NB4 (cell line): ENCODE data around the gene IHH.

ENCODE experiments used
- POLR2A ChIP-seq: IDR thresholded peaks from 2 replicates; pipeline ENCODE4 v1.6.1; 2011; ENCODE audit warnings: mild to moderate bottlenecking; ENCODE audit not compliant: insufficient read length; ENCODE audit errors: extremely low read depth
- TF ChIP-seq, protein P1 (sequence below): IDR thresholded peaks from one replicate; pipeline ENCODE4 v1.5.1; 2012; ENCODE audit warnings: low read depth, low read length

DNA sequence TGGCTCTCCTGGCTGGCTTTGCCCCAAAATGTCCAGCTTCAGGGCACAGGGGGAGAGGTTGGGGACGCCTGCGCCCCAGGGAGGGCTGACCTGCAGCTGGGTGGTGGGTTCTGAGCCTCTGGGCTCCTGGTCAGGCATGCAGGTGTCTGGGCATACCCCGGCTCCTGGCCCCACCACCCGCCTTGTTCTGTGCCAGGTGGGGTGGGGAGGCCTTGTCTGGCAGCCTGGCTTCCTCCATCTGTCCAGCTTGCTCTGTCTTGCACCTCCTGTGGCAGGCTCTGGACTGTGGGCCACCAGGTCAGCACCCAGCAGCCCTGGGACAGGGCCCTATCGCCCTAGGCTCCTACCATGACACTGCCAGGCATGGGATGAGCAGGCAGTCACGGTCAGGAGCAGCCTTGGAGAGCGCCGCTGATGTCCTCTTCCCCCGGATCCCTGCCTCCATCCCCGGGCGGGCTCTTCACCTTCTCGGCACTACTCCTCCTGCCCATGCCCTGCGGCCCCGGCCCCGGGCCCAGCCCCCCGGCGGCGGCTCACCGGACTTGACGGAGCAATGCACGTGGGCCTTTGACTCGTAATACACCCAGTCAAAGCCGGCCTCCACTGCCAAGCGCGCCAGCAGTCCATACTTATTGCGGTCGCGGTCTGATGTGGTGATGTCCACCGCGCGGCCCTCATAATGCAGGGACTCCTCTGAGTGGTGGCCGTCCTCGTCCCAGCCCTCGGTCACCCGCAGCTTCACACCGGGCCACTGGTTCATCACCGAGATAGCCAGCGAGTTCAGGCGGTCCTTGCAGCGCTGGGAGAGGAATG lies 3.6 kb downstream of the IHH start:
- no peak for TF ChIP-seq POLR2A
- TF ChIP-seq, protein P1, sequence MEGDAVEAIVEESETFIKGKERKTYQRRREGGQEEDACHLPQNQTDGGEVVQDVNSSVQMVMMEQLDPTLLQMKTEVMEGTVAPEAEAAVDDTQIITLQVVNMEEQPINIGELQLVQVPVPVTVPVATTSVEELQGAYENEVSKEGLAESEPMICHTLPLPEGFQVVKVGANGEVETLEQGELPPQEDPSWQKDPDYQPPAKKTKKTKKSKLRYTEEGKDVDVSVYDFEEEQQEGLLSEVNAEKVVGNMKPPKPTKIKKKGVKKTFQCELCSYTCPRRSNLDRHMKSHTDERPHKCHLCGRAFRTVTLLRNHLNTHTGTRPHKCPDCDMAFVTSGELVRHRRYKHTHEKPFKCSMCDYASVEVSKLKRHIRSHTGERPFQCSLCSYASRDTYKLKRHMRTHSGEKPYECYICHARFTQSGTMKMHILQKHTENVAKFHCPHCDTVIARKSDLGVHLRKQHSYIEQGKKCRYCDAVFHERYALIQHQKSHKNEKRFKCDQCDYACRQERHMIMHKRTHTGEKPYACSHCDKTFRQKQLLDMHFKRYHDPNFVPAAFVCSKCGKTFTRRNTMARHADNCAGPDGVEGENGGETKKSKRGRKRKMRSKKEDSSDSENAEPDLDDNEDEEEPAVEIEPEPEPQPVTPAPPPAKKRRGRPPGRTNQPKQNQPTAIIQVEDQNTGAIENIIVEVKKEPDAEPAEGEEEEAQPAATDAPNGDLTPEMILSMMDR = no peak
